Colonic mucosa (tissue), 4 donors: ENCODE data around the gene FARP1. TPM values are rescaled to one million over a fixed set of nuclear protein-coding genes. Genes with fewer than 3 reads are reported as not detected.

ENCODE experiments used
- DNase-seq: peaks from one replicate; pipeline ENCODE4 v3.0.0-alpha.2; 2020
- H3K27ac ChIP-seq: fragments of 200-600 bp; one replicate; pipeline ENCODE4 v1.8.0; 2021
- H3K27me3 ChIP-seq: fragments of 200-600 bp; one replicate; pipeline ENCODE4 v1.8.0; 2021
- H3K36me3 ChIP-seq: fragments of 200-600 bp; one replicate; pipeline ENCODE4 v1.8.0; 2021
- H3K4me1 ChIP-seq: fragments of 200-600 bp; one replicate; pipeline ENCODE4 v1.8.0; 2021; ENCODE audit warnings: mild to moderate bottlenecking
- H3K4me3 ChIP-seq: fragments of 200-600 bp; one replicate; pipeline ENCODE4 v1.8.0; 2021
- H3K9ac ChIP-seq, 2 donors: one replicate each; pipeline ENCODE4 v1.7.0; 2013; ENCODE audit warnings: control low read depth in 2 of 2, low read depth in 2 of 2, low read length in 2 of 2
- H3K9me3 ChIP-seq: fragments of 200-600 bp; one replicate; pipeline ENCODE4 v1.8.0; 2021
- CTCF ChIP-seq: fragments of 200-600 bp; IDR thresholded peaks from one replicate; pipeline ENCODE4 v1.8.0; 2022; ENCODE audit warnings: antibody characterized with exemption, mild to moderate bottlenecking
- intact Hi-C: fragments of 100-400 bp; cut with DNase I; formaldehyde crosslinking; loops from one replicate; pipeline ENCODE4 v1.14.1; 2022
- total RNA-seq, 2 donors: library from RNA; stranded (reverse); fragmentation: NEBNext Ultra II Directional in 1 of 2; extraction: Animal tissue kit (Norgen Biotek cat#: 25700) in 1 of 2; gene quantifications; one replicate each; pipeline ENCODE4 v1.2.1, GENCODE V29; 2021
- donor health status: healthy.
- donor health status: DM: no; HTN: no; CAD: no.
- donor health status: DM: no; HTN: no; CAD: no.

The FARP1 gene
- total RNA-seq, 2 donors from 2014 or later: 39.1 to 53.5 TPM

DNA sequence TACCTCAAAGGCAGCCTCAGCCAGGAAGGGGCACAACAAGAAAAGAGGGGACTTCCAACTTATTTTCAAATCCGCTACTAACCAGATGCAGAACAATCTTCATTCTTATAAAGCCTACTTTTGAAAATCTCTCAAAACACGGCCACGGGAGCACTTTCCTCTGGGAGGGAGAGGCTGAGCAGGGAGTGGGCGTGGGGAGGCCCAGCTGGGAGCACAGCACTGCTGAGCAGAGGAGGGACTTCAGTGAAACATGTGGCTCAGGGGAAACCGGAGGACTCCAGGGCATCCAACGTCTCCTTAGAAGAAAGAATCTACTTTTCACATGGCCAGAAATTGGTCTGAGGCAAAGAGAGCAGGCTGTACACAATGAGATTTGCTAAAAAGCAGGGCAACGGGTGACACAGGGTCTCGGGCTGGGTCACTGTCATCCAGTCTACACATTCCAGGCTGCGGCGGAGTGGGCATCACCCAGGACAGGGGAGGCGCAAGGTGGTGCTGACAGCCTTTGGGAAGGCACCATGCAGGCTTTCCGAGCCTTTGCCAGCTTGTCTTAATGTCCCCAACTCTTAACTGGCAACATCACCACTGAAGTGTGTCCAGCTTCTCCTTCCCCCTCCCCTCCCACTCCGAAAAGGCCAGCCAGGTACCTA is 317.0 kb downstream of the FARP1 start:
- DNase-seq: no peak
- Histone ChIP-seq H3K9me3 (no peaks in the 10 kb centered on the region), H3K4me3 (no peak overlapping the region), H3K27ac (no peak overlapping the region), H3K36me3 (peaks cover 4% of the 10 kb centered on the region), H3K9ac (no peak overlapping the region), H3K27me3 (no peaks in the 10 kb centered on the region), H3K4me1 (no peaks in the 10 kb centered on the region)
- intact Hi-C loops: no loop called here
- no peak for TF ChIP-seq CTCF

DNA sequence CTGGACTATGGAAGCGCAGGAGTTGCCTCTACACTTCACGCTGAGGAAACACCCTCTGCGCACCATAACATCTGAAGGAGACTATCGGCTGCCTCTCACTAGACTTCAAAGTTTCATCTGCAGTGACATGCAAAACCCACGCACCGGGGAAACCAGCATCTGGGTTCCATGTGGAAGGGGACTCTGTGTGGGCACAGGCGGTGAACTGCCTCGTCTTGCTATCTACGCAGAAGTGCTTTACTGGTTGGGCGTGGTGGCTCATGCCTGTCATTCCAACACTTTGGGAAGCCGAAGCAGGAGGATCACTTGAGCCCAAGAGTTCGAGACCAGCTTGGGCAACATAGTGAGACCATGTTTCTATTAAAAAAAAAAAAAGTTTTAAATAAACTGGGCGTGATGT is 317.6 kb downstream of the FARP1 start:
- H3K4me1 ChIP-seq: no peaks in the 10 kb centered on the region
- H3K9me3 ChIP-seq: no peaks in the 10 kb centered on the region
- peaks cover 4% of the 10 kb centered on the region for H3K36me3 ChIP-seq
- TF ChIP-seq CTCF: no peak
- H3K27ac ChIP-seq: no peak overlapping the region
- H3K4me3 ChIP-seq: no peak overlapping the region
- no peak overlapping the region for H3K9ac ChIP-seq
- intact Hi-C loops: no loop called here
- no peak for DNase-seq
- no peaks in the 10 kb centered on the region for H3K27me3 ChIP-seq

DNA sequence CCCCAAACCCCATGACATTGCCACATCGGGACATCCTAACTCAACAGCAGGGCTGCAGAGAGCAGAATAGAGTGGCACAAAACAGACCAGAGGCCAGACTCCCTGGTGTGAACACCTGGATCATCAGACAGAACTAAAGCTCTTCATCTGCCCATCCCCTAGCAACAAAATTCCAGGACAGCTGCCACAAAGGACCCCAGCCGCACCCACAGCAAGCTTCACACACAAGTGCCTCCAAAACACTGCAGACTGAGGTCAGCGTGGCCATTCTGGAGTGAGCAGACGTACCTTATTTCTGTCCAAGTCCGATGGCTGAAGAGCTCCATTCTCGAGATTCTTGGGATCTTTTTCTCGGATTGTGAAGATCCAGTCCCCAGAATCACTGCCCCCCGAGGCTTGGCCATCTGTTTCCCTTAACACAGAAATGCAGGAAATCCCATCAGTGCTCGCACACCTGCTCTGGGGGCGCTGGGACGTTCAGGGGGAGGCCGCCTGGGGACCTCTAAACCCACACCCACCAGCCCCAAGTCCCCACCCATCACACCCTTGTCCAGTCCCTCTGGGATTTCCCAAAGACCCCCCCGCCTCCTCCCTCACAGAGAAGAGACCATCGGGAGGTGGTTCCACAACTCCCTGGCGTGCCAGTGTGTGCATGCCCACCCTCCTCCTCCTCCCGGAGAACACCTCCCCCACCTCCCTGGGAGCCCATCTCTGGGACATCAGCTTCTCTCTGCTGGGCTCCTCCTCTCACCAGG is 318.8 kb downstream of the FARP1 start:
- H3K36me3 ChIP-seq: no peaks in the 10 kb centered on the region
- no peak overlapping the region for H3K4me3 ChIP-seq
- no peak for TF ChIP-seq CTCF
- H3K27ac ChIP-seq: no peak overlapping the region
- H3K27me3 ChIP-seq: no peaks in the 10 kb centered on the region
- intact Hi-C loops: no loop called here
- no peaks in the 10 kb centered on the region for H3K9me3 ChIP-seq
- no peak for DNase-seq
- H3K9ac ChIP-seq: no peak overlapping the region
- H3K4me1 ChIP-seq: no peaks in the 10 kb centered on the region

DNA sequence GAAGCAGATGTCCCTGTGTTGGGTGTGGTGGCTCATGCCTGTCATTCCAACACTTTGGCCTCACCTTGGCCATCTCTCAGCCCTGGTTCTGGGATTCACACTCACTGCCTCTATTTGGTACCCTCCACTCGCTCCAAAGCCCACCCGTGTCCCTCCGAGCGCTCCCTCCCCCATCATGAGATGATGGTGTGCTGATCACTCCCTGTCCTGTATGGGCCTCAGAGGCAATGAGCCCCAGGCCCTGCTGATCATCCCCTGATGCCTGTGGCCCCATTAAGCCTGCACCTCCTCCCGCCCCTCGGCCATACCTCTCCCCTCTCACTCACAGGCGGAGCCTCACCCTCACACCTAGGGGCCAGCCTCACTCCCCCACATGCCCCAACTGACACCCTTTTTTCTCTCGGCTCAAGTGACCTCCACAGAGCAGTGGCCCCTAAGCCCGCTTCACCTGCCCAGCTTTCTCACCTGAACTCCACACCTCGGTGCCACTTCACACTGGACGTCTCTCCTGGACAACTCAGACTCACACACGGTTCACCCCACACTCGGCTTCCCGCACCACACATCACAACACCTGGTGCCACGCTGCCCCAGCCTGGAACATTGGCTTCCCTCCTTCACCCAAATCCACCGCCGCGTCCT is 319.5 kb downstream of the FARP1 start:
- intact Hi-C loops: no loop called here
- no peak overlapping the region for H3K4me3 ChIP-seq
- peaks cover 2% of the 10 kb centered on the region for H3K36me3 ChIP-seq
- H3K4me1 ChIP-seq: no peaks in the 10 kb centered on the region
- no peak overlapping the region for H3K27ac ChIP-seq
- TF ChIP-seq CTCF: no peak
- H3K9me3 ChIP-seq: no peaks in the 10 kb centered on the region
- H3K27me3 ChIP-seq: no peaks in the 10 kb centered on the region
- no peak overlapping the region for H3K9ac ChIP-seq
- no peak for DNase-seq

GRCh38 chr13:98462946-98463345 is 320.1 kb downstream of the FARP1 start:
- Histone ChIP-seq H3K9me3 (no peaks in the 10 kb centered on the region), H3K36me3 (peaks cover 3% of the 10 kb centered on the region), H3K27me3 (no peaks in the 10 kb centered on the region), H3K27ac (no peak overlapping the region), H3K9ac (no peak overlapping the region), H3K4me3 (no peak overlapping the region), H3K4me1 (no peaks in the 10 kb centered on the region)
- DNase-seq: no peak
- intact Hi-C loops: no loop called here
- no peak for TF ChIP-seq CTCF
